Measurements from ENCODE around the gene ZNF516.

ZNF516 gene

GRCh38 chr18:76454418-76454817, 40.6 kb downstream of the ZNF516 start:
- in situ Hi-C loops (cut with HindIII; ENCODE audit: low pct_ligation_motif_present, low sequenced_read_pairs): no loop called here
- H3K27ac ChIP-seq: no peak overlapping the region
- DNase-seq: no peak
- no peak for TF ChIP-seq CTCF (IDR thresholded peaks at IDR 0.05; ENCODE audit: low read depth, low read length, missing control alignments)
- no peak overlapping the region for H3K4me3 ChIP-seq (ENCODE audit: low read depth, low read length)
- H3K36me3 ChIP-seq (replicated peaks): no peaks in the 10 kb centered on the region
- H3K27me3 ChIP-seq (replicated peaks): no peaks in the 10 kb centered on the region

GRCh38 chr18:76453932-76454331, 41.1 kb downstream of the ZNF516 start:
- Histone ChIP-seq H3K36me3 (replicated peaks) (no peaks in the 10 kb centered on the region), H3K4me3 (ENCODE audit: low read depth, low read length) (no peak overlapping the region), H3K27me3 (replicated peaks) (no peaks in the 10 kb centered on the region), H3K27ac (no peak overlapping the region)
- no peak for DNase-seq
- in situ Hi-C loops (cut with HindIII; ENCODE audit: low pct_ligation_motif_present, low sequenced_read_pairs): no loop called here
- no peak for TF ChIP-seq CTCF (IDR thresholded peaks at IDR 0.05; ENCODE audit: low read depth, low read length, missing control alignments)

GRCh38 chr18:76453057-76453561, 41.9 kb downstream of the ZNF516 start:
- no peaks in the 10 kb centered on the region for H3K36me3 ChIP-seq (replicated peaks)
- no peaks in the 10 kb centered on the region for H3K27me3 ChIP-seq (replicated peaks)
- H3K4me3 ChIP-seq (ENCODE audit: low read depth, low read length): no peak overlapping the region
- no peak for DNase-seq
- in situ Hi-C loops (cut with HindIII; ENCODE audit: low pct_ligation_motif_present, low sequenced_read_pairs): no loop called here
- TF ChIP-seq CTCF (IDR thresholded peaks at IDR 0.05; ENCODE audit: low read depth, low read length, missing control alignments): no peak
- no peak overlapping the region for H3K27ac ChIP-seq

GRCh38 chr18:76452357-76452756, 42.7 kb downstream of the ZNF516 start:
- peak overlapping the region; percentile 59 for H3K4me3 ChIP-seq (ENCODE audit: low read depth, low read length)
- H3K27me3 ChIP-seq (replicated peaks): no peaks in the 10 kb centered on the region
- peak; percentile 56 for DNase-seq
- H3K36me3 ChIP-seq (replicated peaks): no peaks in the 10 kb centered on the region
- H3K27ac ChIP-seq: peak overlapping the region; percentile 87
- no peak for TF ChIP-seq CTCF (IDR thresholded peaks at IDR 0.05; ENCODE audit: low read depth, low read length, missing control alignments)
- in situ Hi-C loops (cut with HindIII; ENCODE audit: low pct_ligation_motif_present, low sequenced_read_pairs): no loop called here

GRCh38 chr18:76451396-76452331, 43.4 kb downstream of the ZNF516 start:
- Histone ChIP-seq H3K4me3 (ENCODE audit: low read depth, low read length) (peak overlapping the region; percentile 59), H3K36me3 (replicated peaks) (no peaks in the 10 kb centered on the region), H3K27ac (peak overlapping the region; percentile 87), H3K27me3 (replicated peaks) (no peaks in the 10 kb centered on the region)
- TF ChIP-seq CTCF (IDR thresholded peaks at IDR 0.05; ENCODE audit: low read depth, low read length, missing control alignments): peak; percentile 11
- in situ Hi-C loops (cut with HindIII; ENCODE audit: low pct_ligation_motif_present, low sequenced_read_pairs): no loop called here
- no peak for DNase-seq
